Karpas-422 (cell line): Measurements from ENCODE around the gene U2AF1L4. TPM values are rescaled to one million over a fixed set of nuclear protein-coding genes. Genes with fewer than 3 reads are reported as not detected.
A peak's percentile ranks its signal among the peaks of the same experiment; 100 is the strongest.
"Not testable (repeated sequence)": the region's sequence is repeated elsewhere in the genome, so short reads cannot be mapped to it uniquely, and the experiment has no call there.

Experiments
- DNase-seq: peaks from one replicate; pipeline ENCODE4 v3.0.0-alpha.2; 2015
- H2AFZ ChIP-seq: fragments of 200-600 bp; sonication (generic); 2 replicates; pipeline ENCODE4 v1.6.1; 2014; ENCODE audit warnings: antibody characterized with exemption, low read length, mixed read lengths
- H3K27ac ChIP-seq: fragments of 200-600 bp; sonication (generic); 2 replicates; pipeline ENCODE4 v1.5.1; 2014; ENCODE audit warnings: mild to moderate bottlenecking, low read length, moderate library complexity
- H3K27me3 ChIP-seq: fragments of 200-600 bp; sonication (generic); 2 replicates; pipeline ENCODE4 v1.6.1; 2014; ENCODE audit warnings: low read length, mixed read lengths
- H3K36me3 ChIP-seq: fragments of 200-600 bp; sonication (generic); 2 replicates; pipeline ENCODE4 v1.6.1; 2014; ENCODE audit warnings: low read length, mixed read lengths; ENCODE audit not compliant: insufficient read depth
- H3K4me1 ChIP-seq: fragments of 200-600 bp; sonication (generic); 2 replicates; pipeline ENCODE4 v1.6.1; 2014; ENCODE audit warnings: mild to moderate bottlenecking, low read length, mixed read lengths
- H3K4me2 ChIP-seq: fragments of 200-600 bp; sonication (generic); 2 replicates; pipeline ENCODE4 v1.6.1; 2014; ENCODE audit warnings: low read length, low read depth, mild to moderate bottlenecking; ENCODE audit not compliant: poor library complexity, severe bottlenecking
- H3K4me3 ChIP-seq: fragments of 200-600 bp; sonication (generic); 2 replicates; pipeline ENCODE4 v1.5.1; 2014; ENCODE audit warnings: mild to moderate bottlenecking, antibody characterized with exemption, low read length, mixed read lengths
- H3K79me2 ChIP-seq: fragments of 200-600 bp; sonication (generic); 2 replicates; pipeline ENCODE4 v1.6.1; 2014; ENCODE audit warnings: mild to moderate bottlenecking, low read length, mixed read lengths
- H3K9ac ChIP-seq: fragments of 200-600 bp; sonication (generic); 2 replicates; pipeline ENCODE4 v1.6.0; 2014; ENCODE audit warnings: low read length
- H3K9me2 ChIP-seq: fragments of 200-600 bp; sonication (generic), shearing (Covaris generic); replicated peaks from 2 replicates; pipeline ENCODE4 v1.6.0; 2014; ENCODE audit warnings: mild to moderate bottlenecking, low read length, moderate library complexity; ENCODE audit not compliant: insufficient read depth
- H3K9me3 ChIP-seq: fragments of 300-700, 200-600 bp; sonication (generic); 2 replicates; pipeline ENCODE4 v1.6.1; 2014; ENCODE audit warnings: low read length, mixed read lengths
- H4K20me1 ChIP-seq: fragments of 200-600 bp; sonication (generic); 2 replicates; pipeline ENCODE4 v1.6.1; 2014; ENCODE audit warnings: mild to moderate bottlenecking, antibody characterized with exemption, low read length, low read depth; ENCODE audit not compliant: insufficient read depth
- total RNA-seq: library from RNA; depleted of rRNA; stranded (reverse); fragments of >200 nt; shearing (Covaris generic); gene quantifications from 2 replicates; pipeline ENCODE4 v1.2.3, GENCODE V29; 2014; ENCODE audit warnings: low replicate concordance

U2AF1L4 gene
- total RNA-seq, 1 experiment from 2014 or later = 50.4 TPM

DNA sequence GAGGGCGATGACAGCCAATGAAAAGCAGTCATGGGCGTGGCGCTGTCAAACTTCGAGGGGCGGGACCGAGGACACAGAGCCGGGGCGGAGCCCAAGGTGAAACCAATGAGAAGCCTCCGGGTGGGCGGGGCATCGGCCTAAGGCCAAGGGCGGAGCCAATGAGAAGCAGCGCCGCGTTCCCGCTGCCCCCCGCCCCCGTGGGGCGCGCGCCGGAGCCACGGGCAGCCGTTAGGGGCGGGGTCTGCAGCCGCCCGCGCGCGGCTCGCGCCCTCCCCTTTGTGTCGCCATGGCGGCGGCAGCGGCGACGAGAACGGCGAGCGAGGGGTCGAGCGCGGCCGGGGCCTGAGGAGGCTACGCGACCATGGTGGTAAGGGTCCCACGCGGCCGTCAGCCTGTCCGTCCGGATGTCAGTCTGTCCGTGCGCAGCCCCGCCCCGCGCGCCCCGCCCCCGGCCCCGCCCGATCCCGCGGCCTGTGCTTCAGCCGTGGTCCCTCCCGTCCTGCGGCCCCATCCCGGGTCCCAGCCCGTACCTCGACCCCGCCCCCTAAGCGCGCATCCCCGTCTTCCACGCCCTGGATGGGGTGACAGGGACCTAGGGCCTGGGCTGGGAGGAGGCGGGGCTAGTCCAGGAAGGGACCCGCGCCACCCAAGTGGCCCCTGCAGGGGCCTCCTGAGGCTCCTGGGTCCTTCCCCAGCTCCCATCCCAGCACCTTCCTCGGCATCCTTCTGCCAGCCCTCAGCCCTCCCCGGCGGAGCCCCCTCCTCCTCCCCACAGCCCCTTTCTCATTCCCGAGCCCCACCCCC is 30.3 kb upstream of the U2AF1L4 start, which contains the start of gene ARHGAP33:
TSS of gene ARHGAP33 (plus strand) at position 267 of the 804 bp plus-strand sequence. CDS start at position 362, 95 bp downstream.
- Histone ChIP-seq H3K79me2 (peaks cover 6% of the 10 kb centered on the region; the same call in 1 of the 2 replicates), H3K27me3 (no peaks in the 10 kb centered on the region), H3K4me3 (peak within 1 kb of the TSS; percentile 90), H3K9me3 (no peaks in the 10 kb centered on the region), H3K4me1 (peaks cover 12% of the 10 kb centered on the region), H3K4me2 (peak within 1 kb of the TSS; percentile 75), H3K9me2 (no peaks in the 10 kb centered on the region), H3K9ac (peak within 1 kb of the TSS; percentile 89), H3K27ac (0 out of 2 replicates have a peak within 1 kb of the TSS, but pooled peaks have one; percentile 22), H4K20me1 (0 out of 2 replicates have a peak, but pooled peaks cover 6% of the 10 kb centered on the region), H2AFZ (no peak within 1 kb of the TSS; the same call in 1 of the 2 replicates), H3K36me3 (no peaks in the 10 kb centered on the region)
- peak; percentile 100 for DNase-seq

DNA sequence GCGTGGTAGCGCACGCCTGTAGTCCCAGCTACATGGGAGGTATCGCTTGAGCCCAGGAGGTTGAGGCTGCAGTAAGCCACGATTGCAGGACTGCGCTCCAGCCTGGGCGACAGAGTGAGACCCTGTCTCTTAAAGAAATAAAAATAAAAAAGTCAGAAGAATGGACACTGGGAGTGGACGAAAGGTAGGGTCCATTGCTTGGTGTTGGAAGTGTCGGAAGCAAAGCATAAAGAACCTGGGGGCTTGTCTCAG is 29.8 kb upstream of the U2AF1L4 start:
- Histone ChIP-seq H3K4me2 (peak overlapping the region; percentile 44), H3K79me2 (peaks cover 6% of the 10 kb centered on the region; the same call in 1 of the 2 replicates), H3K36me3 (no peaks in the 10 kb centered on the region), H3K9ac (no peak overlapping the region), H4K20me1 (0 out of 2 replicates have a peak, but pooled peaks cover 6% of the 10 kb centered on the region), H3K27me3 (no peaks in the 10 kb centered on the region), H3K4me3 (0 out of 2 replicates have a peak overlapping the region, but pooled peaks have one; percentile 33), H3K9me3 (no peaks in the 10 kb centered on the region), H3K27ac (no peak overlapping the region), H3K9me2 (no peaks in the 10 kb centered on the region), H3K4me1 (peaks cover 12% of the 10 kb centered on the region), H2AFZ (no peak overlapping the region)
- no peak for DNase-seq

DNA sequence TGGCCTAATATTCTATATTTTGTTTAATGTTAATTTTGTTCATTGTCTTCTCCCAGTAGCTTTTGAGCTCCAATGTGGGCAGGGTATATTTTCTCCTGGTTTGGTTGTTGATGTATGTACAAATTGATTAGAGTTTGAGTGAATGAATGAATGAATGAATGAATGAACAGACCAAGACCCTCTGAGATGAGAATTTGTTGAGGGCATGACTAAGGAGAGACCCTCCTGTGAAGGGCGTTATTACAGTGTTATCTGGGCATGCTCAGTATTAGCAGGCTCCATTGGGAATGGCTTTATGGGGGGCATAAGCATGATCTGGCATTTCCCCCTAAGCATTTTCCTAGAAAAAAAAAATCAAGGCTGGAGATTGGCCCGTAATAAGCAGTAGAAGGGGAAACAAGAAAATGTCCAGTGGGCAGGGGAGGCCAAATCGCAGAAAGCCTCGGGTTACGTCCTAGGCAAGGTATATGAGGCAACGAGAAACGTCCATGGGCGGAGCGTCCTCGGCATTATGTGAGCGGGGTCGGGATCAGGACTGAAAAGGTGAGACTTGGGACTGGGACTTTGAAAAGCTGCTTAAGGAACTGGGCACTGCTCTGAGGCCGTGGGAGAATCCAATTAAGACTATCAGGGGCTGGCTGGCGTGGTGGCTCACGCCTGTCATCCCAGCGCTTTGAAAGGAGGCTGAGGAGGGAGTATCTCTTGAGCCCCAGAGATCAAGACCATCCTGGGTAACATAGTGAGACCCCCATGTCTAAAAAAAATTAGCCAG is 29.2 kb upstream of the U2AF1L4 start:
- H3K4me2 ChIP-seq = peak overlapping the region; percentile 44
- H3K4me3 ChIP-seq = 0 out of 2 replicates have a peak overlapping the region, but pooled peaks have one; percentile 33

DNA sequence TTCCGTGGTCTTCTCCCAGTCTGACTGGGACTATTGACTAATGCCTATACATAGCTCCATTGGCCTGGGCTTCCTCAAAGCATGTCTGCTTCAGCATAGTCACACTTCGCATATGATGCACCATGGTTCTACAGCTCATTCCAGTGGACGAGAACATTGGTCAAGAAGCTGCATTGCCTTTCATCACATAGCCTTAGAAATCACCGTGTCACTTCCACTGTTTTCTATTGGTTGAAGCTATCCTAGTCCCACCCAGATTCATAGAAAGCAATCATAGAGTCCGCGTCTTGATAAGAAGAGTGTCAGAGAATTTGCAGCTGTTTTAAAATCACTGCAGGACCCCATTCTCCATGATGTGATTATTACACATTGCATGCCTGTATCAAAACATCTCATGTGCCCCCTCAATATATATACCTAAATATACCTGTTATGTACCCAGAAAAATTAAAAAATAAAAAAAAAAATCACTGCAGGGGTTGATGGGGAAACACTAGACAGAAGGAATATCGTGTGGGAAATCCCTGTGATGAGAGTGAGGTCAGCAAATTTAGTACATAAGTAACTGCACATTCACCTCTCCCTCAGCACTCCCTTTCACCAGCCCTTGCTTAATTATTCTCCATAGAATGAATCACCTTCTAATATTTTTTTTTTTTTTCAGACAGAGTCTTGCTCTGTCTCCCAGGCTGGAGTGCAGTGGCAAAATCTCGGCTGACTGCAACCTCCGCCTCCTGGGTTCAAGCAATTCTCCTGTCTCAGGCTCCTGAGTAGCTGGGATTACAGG is 28.0 kb upstream of the U2AF1L4 start:
- no peak overlapping the region for H3K4me2 ChIP-seq
- no peaks in the 10 kb centered on the region for H3K27me3 ChIP-seq
- no peak overlapping the region for H3K4me3 ChIP-seq
- H3K9me3 ChIP-seq = no peaks in the 10 kb centered on the region
- H4K20me1 ChIP-seq = 0 out of 2 replicates have a peak, but pooled peaks cover 6% of the 10 kb centered on the region
- H3K27ac ChIP-seq = no peak overlapping the region
- H2AFZ ChIP-seq = no peak overlapping the region
- peak; percentile 59 for DNase-seq
- no peaks in the 10 kb centered on the region for H3K9me2 ChIP-seq
- H3K36me3 ChIP-seq = no peaks in the 10 kb centered on the region
- H3K9ac ChIP-seq = no peak overlapping the region
- peaks cover 6% of the 10 kb centered on the region; the same call in 1 of the 2 replicates for H3K79me2 ChIP-seq
- peaks cover 12% of the 10 kb centered on the region for H3K4me1 ChIP-seq

More for the DNA sequence above, 29.2 kb upstream of the U2AF1L4 start:
- Histone ChIP-seq H3K36me3 (no peaks in the 10 kb centered on the region), H3K9me2 (no peaks in the 10 kb centered on the region), H3K79me2 (peaks cover 6% of the 10 kb centered on the region; the same call in 1 of the 2 replicates), H3K9ac (no peak overlapping the region), H2AFZ (no peak overlapping the region), H3K27ac (no peak overlapping the region), H3K4me1 (peaks cover 12% of the 10 kb centered on the region), H3K27me3 (no peaks in the 10 kb centered on the region), H3K9me3 (no peaks in the 10 kb centered on the region), H4K20me1 (0 out of 2 replicates have a peak, but pooled peaks cover 6% of the 10 kb centered on the region)
- no peak for DNase-seq

DNA sequence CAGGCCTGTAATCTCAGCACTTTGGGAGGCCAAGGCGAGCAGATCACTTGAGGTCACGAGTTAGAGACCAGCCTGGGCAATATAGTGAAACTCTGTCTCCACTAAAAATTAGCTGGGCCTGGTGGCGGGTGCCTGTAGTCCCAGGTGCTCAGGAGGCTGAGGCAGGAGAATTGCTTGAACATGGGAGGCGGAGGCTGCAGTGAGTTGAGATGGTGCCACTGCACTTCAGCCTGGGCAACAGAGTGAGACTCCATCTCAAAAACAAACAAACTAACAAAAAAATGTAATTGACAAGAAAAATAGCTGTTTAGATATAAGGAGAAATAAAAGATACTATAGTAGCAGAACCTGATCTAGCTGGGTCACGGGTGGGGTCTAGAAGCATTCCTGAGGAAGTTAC is 27.1 kb upstream of the U2AF1L4 start:
- not testable (repeated sequence) for H3K36me3 ChIP-seq, H3K9me3 ChIP-seq, H3K79me2 ChIP-seq, H2AFZ ChIP-seq, H3K4me3 ChIP-seq, H3K27me3 ChIP-seq, H3K4me2 ChIP-seq, H3K27ac ChIP-seq, DNase-seq, H3K9me2 ChIP-seq, H3K9ac ChIP-seq, H4K20me1 ChIP-seq
- H3K4me1 ChIP-seq = peaks cover 15% of the 10 kb centered on the region

DNA sequence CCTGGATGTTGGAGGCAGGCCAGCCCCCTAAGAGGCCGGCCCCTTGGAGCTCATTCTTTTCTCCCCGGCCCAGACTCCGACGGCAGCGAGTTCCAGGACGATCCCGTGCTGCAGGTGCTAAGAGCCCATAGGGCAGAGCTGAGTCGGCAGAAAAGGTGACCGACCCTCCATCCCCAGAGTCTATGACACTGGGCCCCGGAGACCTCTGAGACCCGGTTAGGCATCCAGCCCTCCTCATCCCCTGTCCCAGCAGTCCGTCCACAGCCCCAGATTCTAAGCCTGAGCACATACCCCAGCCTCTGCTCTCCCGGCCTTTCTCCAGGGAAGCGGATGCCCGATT is 22.8 kb upstream of the U2AF1L4 start:
- Histone ChIP-seq H3K9me2 (no peaks in the 10 kb centered on the region), H2AFZ (no peak overlapping the region), H3K79me2 (no peaks in the 10 kb centered on the region), H3K4me2 (no peak overlapping the region), H3K36me3 (no peaks in the 10 kb centered on the region), H3K4me3 (no peak overlapping the region), H3K4me1 (peaks cover 5% of the 10 kb centered on the region), H4K20me1 (peaks cover 7% of the 10 kb centered on the region; the same call in 1 of the 2 replicates), H3K9me3 (no peaks in the 10 kb centered on the region), H3K27ac (no peak overlapping the region), H3K27me3 (no peaks in the 10 kb centered on the region), H3K9ac (no peak overlapping the region)
- DNase-seq = no peak

DNA sequence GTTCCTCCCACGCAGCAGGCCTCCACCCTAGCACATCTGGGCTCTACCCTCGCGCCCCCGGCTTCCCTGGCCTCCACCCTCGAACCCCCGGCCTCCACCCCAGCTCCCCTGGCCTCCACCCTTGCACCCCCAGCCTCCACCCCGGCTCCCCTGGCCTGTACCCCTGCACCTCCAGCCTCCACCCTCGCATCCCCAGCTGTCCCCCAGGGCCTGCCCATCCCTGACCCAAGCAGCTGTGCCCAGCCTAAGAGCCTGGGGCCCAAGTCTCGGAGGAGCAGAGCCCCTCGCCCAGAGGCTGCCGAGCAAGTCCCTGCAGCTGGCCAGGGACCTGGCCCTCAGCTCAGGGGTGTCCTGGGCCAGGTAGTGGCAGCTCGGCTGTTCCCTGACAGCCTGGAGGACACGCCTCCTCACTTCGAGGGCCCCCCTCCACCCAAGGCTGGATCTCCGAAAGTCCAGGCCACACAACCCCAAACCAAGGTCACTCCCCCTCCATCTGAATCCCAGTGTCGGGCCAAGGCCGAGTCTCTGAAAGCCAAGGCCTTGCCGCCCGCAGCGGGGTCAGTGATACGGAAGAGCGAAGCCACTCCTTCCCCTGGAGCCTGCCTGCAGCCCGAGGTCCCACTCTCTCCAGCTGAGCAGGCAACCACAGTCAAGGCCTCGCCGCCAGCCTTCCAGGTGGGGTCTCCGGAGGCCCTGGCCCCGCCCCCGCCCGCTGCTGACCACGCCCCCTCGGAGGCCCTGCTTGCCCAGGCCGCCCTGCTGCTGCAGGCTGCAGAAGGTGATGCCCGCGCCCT is 22.3 kb upstream of the U2AF1L4 start:
- Histone ChIP-seq H2AFZ (no peak overlapping the region), H3K4me2 (no peak overlapping the region), H3K4me1 (peaks cover 5% of the 10 kb centered on the region), H3K4me3 (no peak overlapping the region), H3K9me2 (no peaks in the 10 kb centered on the region), H3K27me3 (no peaks in the 10 kb centered on the region), H3K36me3 (no peaks in the 10 kb centered on the region), H4K20me1 (peaks cover 3% of the 10 kb centered on the region; the same call in 1 of the 2 replicates), H3K9me3 (no peaks in the 10 kb centered on the region), H3K27ac (no peak overlapping the region), H3K9ac (no peak overlapping the region), H3K79me2 (no peaks in the 10 kb centered on the region)
- peak; percentile 61 for DNase-seq
